HEK293 (cell line): ENCODE results near the gene LBH.

ENCODE experiments used
- CTCF ChIA-PET: fragments of 350-600 bp; formaldehyde crosslinking; extraction: SDS; loops from one replicate; lab custom pipeline; 2021; ENCODE audit warnings: antibody characterized with exemption; lab: Yijun Ruan, JAX
- POLR2A ChIA-PET: fragments of 300-600 bp; formaldehyde crosslinking; extraction: SDS; loops from one replicate; lab custom pipeline; 2020; ENCODE audit warnings: antibody characterized with exemption, inconsistent platforms; lab: Yijun Ruan, JAX
- H3K27ac ChIP-seq: fragments of 200-500 bp; sonication (Bioruptor generic); 2 replicates; pipeline ENCODE4 v1.5.1; 2014; ENCODE audit warnings: low read depth, low read length, control low read depth, inconsistent platforms; ENCODE audit errors: extremely low read depth
- H3K36me3 ChIP-seq, 2 experiments: fragments of 200-500 bp in 1 of 2; sonication (Bioruptor generic) in 1 of 2; 1 replicate in 1 of 2; 2 replicates in 1 of 2; pipeline ENCODE4 v1.5.1; 2014 to 2017; ENCODE audit warnings: inconsistent platforms in 2 of 2, low read length in 2 of 2; ENCODE audit not compliant: control insufficient read depth in 2 of 2, insufficient read depth in 1 of 2
- H3K4me1 ChIP-seq: fragments of 200-500 bp; sonication (Bioruptor generic); 2 replicates; pipeline ENCODE4 v1.5.1; 2014; ENCODE audit warnings: mild to moderate bottlenecking, low read length, inconsistent platforms; ENCODE audit not compliant: control insufficient read depth, insufficient read depth
- H3K4me3 ChIP-seq: 2 replicates; pipeline ENCODE4 v1.5.1; 2011; ENCODE audit warnings: low read depth, mild to moderate bottlenecking, control low read depth, low read length, moderate library complexity
- H3K9me3 ChIP-seq: fragments of 200-500 bp; sonication (Bioruptor generic); 2 replicates; pipeline ENCODE4 v1.5.1; 2014; ENCODE audit warnings: low read depth, low read length, inconsistent platforms; ENCODE audit not compliant: control insufficient read depth, insufficient read depth
- GLI4 ChIP-seq: fragments of 450-650 bp; formaldehyde crosslinking; IDR thresholded peaks from 2 replicates; pipeline ENCODE4 v1.5.1; 2016; ENCODE audit warnings: missing biosample characterization, missing genetic modification characterization
- KLF7 ChIP-seq: fragments of 450-650 bp; formaldehyde crosslinking; IDR thresholded peaks from 2 replicates; pipeline ENCODE4 v1.5.1; 2016; ENCODE audit warnings: missing biosample characterization, missing genetic modification characterization, borderline replicate concordance
- TRIM28 ChIP-seq: IDR thresholded peaks from 2 replicates; pipeline ENCODE4 v1.6.1; 2011; ENCODE audit warnings: low read length, control low read depth, borderline replicate concordance
- ZFP3 ChIP-seq: fragments of 450-650 bp; formaldehyde crosslinking; IDR thresholded peaks from 2 replicates; pipeline ENCODE4 v1.5.1; 2016; ENCODE audit warnings: low read depth, missing biosample characterization, missing genetic modification characterization
- ZFP37 ChIP-seq: fragments of 450-650 bp; formaldehyde crosslinking; IDR thresholded peaks from 2 replicates; pipeline ENCODE4 v1.5.1; 2016; ENCODE audit warnings: missing biosample characterization, missing genetic modification characterization
- ZNF121 ChIP-seq: fragments of 450-650 bp; formaldehyde crosslinking; IDR thresholded peaks from 2 replicates; pipeline ENCODE4 v1.5.1; 2016; ENCODE audit warnings: missing biosample characterization, missing genetic modification characterization
- ZNF214 ChIP-seq: fragments of 450-650 bp; formaldehyde crosslinking; IDR thresholded peaks from 2 replicates; pipeline ENCODE4 v1.5.1; 2017; ENCODE audit warnings: missing biosample characterization, mild to moderate bottlenecking, missing genetic modification characterization, borderline replicate concordance
- ZNF324 ChIP-seq: fragments of 450-650 bp; formaldehyde crosslinking; IDR thresholded peaks from 2 replicates; pipeline ENCODE4 v1.5.1; 2016; ENCODE audit warnings: missing biosample characterization, missing genetic modification characterization
- ZNF513 ChIP-seq: fragments of 450-650 bp; IDR thresholded peaks from 2 replicates; pipeline ENCODE4 v1.5.1; 2018; ENCODE audit warnings: missing biosample characterization, missing genetic modification characterization
- ZNF596 ChIP-seq: fragments of 450-650 bp; IDR thresholded peaks from 2 replicates; pipeline ENCODE4 v1.5.0; 2018; ENCODE audit warnings: missing biosample characterization, mild to moderate bottlenecking, missing genetic modification characterization, moderate library complexity
- ZNF621 ChIP-seq: fragments of 450-650 bp; formaldehyde crosslinking; IDR thresholded peaks from 2 replicates; pipeline ENCODE4 v1.5.1; 2017; ENCODE audit warnings: missing biosample characterization, missing genetic modification characterization
- ZNF624 ChIP-seq: fragments of 450-650 bp; formaldehyde crosslinking; IDR thresholded peaks from 2 replicates; pipeline ENCODE4 v1.5.1; 2017; ENCODE audit warnings: missing biosample characterization, missing genetic modification characterization
- ZNF626 ChIP-seq: fragments of 450-650 bp; sonication (Bioruptor Pico); formaldehyde crosslinking; IDR thresholded peaks from 2 replicates; pipeline ENCODE4 v1.5.1; 2018; ENCODE audit warnings: missing biosample characterization, missing genetic modification characterization, inconsistent platforms
- ZNF747 ChIP-seq: fragments of 450-650 bp; formaldehyde crosslinking; IDR thresholded peaks from 2 replicates; pipeline ENCODE4 v1.5.1; 2016; ENCODE audit warnings: missing biosample characterization, missing genetic modification characterization
- ZSCAN16 ChIP-seq: fragments of 450-650 bp; formaldehyde crosslinking; IDR thresholded peaks from 2 replicates; pipeline ENCODE4 v1.5.1; 2016; ENCODE audit warnings: missing biosample characterization, missing genetic modification characterization
- TF ChIP-seq, protein P1 (sequence below): fragments of 450-650 bp; formaldehyde crosslinking; IDR thresholded peaks from 2 replicates; pipeline ENCODE4 v1.5.1; 2016; ENCODE audit warnings: missing biosample characterization, missing genetic modification characterization, low read depth

LBH gene

GRCh38 chr2:30236591-30237238 is 5.4 kb downstream of the LBH start:
- peaks cover 8% of the 10 kb centered on the region for H3K4me1 ChIP-seq
- peaks cover 0 to 35% of the 10 kb centered on the region in 2 experiments; a peak in 2 of 3 replicates for H3K36me3 ChIP-seq
- H3K27ac ChIP-seq = no peak overlapping the region
- H3K4me3 ChIP-seq = no peak overlapping the region
- ChIA-PET POLR2A (no interaction called here), CTCF (interaction anchor here (0.6 to 4.8 kb wide), 5 partner anchors 9 to 123 kb away, joined by 3 to 22 read pairs (median 4); no protein-coding TSS in a partner anchor)
- TF ChIP-seq ZNF621 (tag by site-specific recombination) (no peak), ZNF624 (no peak), ZNF324 (tag by site-specific recombination) (no peak), ZSCAN16 (tag by site-specific recombination) (no peak)
- H3K9me3 ChIP-seq = no peaks in the 10 kb centered on the region

- TF ChIP-seq ZNF121 = no peak
- H3K9me3 ChIP-seq = no peaks in the 10 kb centered on the region
- H3K27ac ChIP-seq = no peak overlapping the region
- ChIA-PET POLR2A (no interaction called here), CTCF (interaction anchor here (0.5 to 4.8 kb wide), 8 partner anchors 9 to 185 kb away, joined by 3 to 22 read pairs (median 3); no protein-coding TSS in a partner anchor)
- H3K4me3 ChIP-seq = no peak overlapping the region
- H3K36me3 ChIP-seq = peaks cover 0 to 35% of the 10 kb centered on the region in 2 experiments; a peak in 2 of 3 replicates
- peaks cover 8% of the 10 kb centered on the region for H3K4me1 ChIP-seq
These were observed 6.1 kb downstream of the LBH start for GRCh38 chr2:30237239-30237965.

- H3K36me3 ChIP-seq = peaks cover 0 to 35% of the 10 kb centered on the region in 2 experiments; a peak in 2 of 3 replicates
- POLR2A ChIA-PET = no interaction called here
These were observed 6.8 kb downstream of the LBH start for GRCh38 chr2:30237966-30238800.

More at GRCh38 chr2:30237966-30238800, 6.8 kb downstream of the LBH start:
- H3K4me1 ChIP-seq = peaks cover 8% of the 10 kb centered on the region
- TF ChIP-seq ZFP3 (tag by site-specific recombination) = no peak
- TF ChIP-seq, protein P1, sequence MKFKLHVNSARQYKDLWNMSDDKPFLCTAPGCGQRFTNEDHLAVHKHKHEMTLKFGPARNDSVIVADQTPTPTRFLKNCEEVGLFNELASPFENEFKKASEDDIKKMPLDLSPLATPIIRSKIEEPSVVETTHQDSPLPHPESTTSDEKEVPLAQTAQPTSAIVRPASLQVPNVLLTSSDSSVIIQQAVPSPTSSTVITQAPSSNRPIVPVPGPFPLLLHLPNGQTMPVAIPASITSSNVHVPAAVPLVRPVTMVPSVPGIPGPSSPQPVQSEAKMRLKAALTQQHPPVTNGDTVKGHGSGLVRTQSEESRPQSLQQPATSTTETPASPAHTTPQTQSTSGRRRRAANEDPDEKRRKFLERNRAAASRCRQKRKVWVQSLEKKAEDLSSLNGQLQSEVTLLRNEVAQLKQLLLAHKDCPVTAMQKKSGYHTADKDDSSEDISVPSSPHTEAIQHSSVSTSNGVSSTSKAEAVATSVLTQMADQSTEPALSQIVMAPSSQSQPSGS (tag by site-specific recombination) = no peak
- TF ChIP-seq ZNF513 (tag by site-specific recombination) = no peak
- no peak for TF ChIP-seq ZNF214 (tag by site-specific recombination)
- no peak for TF ChIP-seq ZNF626 (tag by site-specific recombination)
- no peak for TF ChIP-seq ZNF747 (tag by site-specific recombination)
- TF ChIP-seq KLF7 (tag by site-specific recombination) = no peak
- no peak for TF ChIP-seq GLI4
- TF ChIP-seq TRIM28 = no peak
- TF ChIP-seq ZFP37 (tag by site-specific recombination) = no peak
- TF ChIP-seq ZNF596 = no peak
- no peak overlapping the region for H3K4me3 ChIP-seq
- no peaks in the 10 kb centered on the region for H3K9me3 ChIP-seq
- no peak overlapping the region for H3K27ac ChIP-seq
- CTCF ChIA-PET = interaction anchor here (0.5 to 4.8 kb wide), 17 partner anchors 10 to 469 kb away, joined by 3 to 22 read pairs (median 4); no protein-coding TSS in a partner anchor
